PC-9 (cell line): ENCODE measurements around the gene PRDM15. TPM values are rescaled to one million over a fixed set of nuclear protein-coding genes. Genes with fewer than 3 reads are reported as not detected.

Experiments
- BruUV-seq: library from RNA; stranded (reverse); fragments of 400-500 nt; replicated peaks from 2 replicates; lab custom pipeline; 2021; lab: Mats Ljungman, UMichigan
- CTCF ChIA-PET: fragments of 300-600 bp; sonication (Branson Sonifier 250); formaldehyde crosslinking; loops from one replicate; lab custom pipeline; 2022; ENCODE audit warnings: antibody characterized with exemption; lab: Charles Lee
- POLR2A ChIA-PET: fragments of 300-600 bp; sonication (Branson Sonifier 250); formaldehyde crosslinking; loops from one replicate; lab custom pipeline; 2022; ENCODE audit warnings: antibody characterized with exemption; ENCODE audit not compliant: unreplicated experiment; lab: Charles Lee
- DNase-seq, 2 experiments: peaks; one replicate each; pipeline versions ENCODE4 v3.0.0 to v3.0.0-alpha.2; 2015 to 2022; ENCODE audit warnings: mixed read lengths in 1 of 2
- H2AFZ ChIP-seq: fragments of 200-600 bp; sonication (generic); 2 replicates; pipeline ENCODE4 v1.8.1; 2017; ENCODE audit warnings: antibody characterized with exemption
- H3F3A ChIP-seq: fragments of 200-600 bp; sonication (generic); 2 replicates; pipeline ENCODE4 v1.8.1; 2017; ENCODE audit warnings: antibody characterized with exemption, mild to moderate bottlenecking, low read depth; ENCODE audit not compliant: insufficient read depth
- H3K27ac ChIP-seq: fragments of 200-600 bp; sonication (generic); 2 replicates; pipeline ENCODE4 v1.6.1; 2016; ENCODE audit warnings: mixed run types
- H3K27me3 ChIP-seq: fragments of 200-600 bp; sonication (generic); 2 replicates; pipeline ENCODE4 v1.6.1; 2016; ENCODE audit warnings: low read depth, mixed run types; ENCODE audit not compliant: insufficient read depth
- H3K36me3 ChIP-seq: fragments of 200-600 bp; sonication (generic); 2 replicates; pipeline ENCODE4 v1.6.1; 2016; ENCODE audit warnings: low read depth, mixed run types
- H3K4me1 ChIP-seq: fragments of 200-600 bp; sonication (generic); replicated peaks from 2 replicates; pipeline ENCODE4 v1.6.1; 2016; ENCODE audit warnings: mixed run types; ENCODE audit not compliant: insufficient read depth
- H3K4me2 ChIP-seq: fragments of 200-600 bp; sonication (generic); 2 replicates; pipeline ENCODE4 v1.6.1; 2017; ENCODE audit warnings: mixed run types
- H3K4me3 ChIP-seq: fragments of 200-600 bp; sonication (generic); 2 replicates; pipeline ENCODE4 v1.6.1; 2016; ENCODE audit warnings: mixed run types
- H3K79me2 ChIP-seq: fragments of 200-600 bp; sonication (generic); 2 replicates; pipeline ENCODE4 v1.6.1; 2017; ENCODE audit warnings: low read depth, mixed run types
- H3K9me2 ChIP-seq: fragments of 200-600 bp; sonication (generic); 2 replicates; pipeline ENCODE4 v1.8.1; 2017; ENCODE audit warnings: mild to moderate bottlenecking; ENCODE audit not compliant: insufficient read depth
- H3K9me3 ChIP-seq: fragments of 200-600 bp; sonication (generic); 2 replicates; pipeline ENCODE4 v1.8.1; 2016; ENCODE audit warnings: low read depth; ENCODE audit not compliant: insufficient read depth
- H4K20me1 ChIP-seq: fragments of 200-600 bp; sonication (generic); 2 replicates; pipeline ENCODE4 v1.8.1; 2017; ENCODE audit not compliant: insufficient read depth
- EZH2 ChIP-seq: fragments of 200-600 bp; sonication (generic); IDR thresholded peaks from 2 replicates; pipeline ENCODE4 v1.8.0; 2017; ENCODE audit warnings: antibody characterized with exemption, low read depth
- intact Hi-C: fragments of 100-400 bp; cut with micrococcal nuclease; formaldehyde crosslinking; loops from one replicate; pipeline ENCODE4 v1.10.0; 2022; ENCODE audit not compliant: unreplicated experiment
- total RNA-seq: library from RNA; stranded (reverse); gene quantifications from 2 replicates; pipeline ENCODE4 v1.2.3, GENCODE V29; 2021
- TF ChIP-seq, protein P1 (sequence below): fragments of 200-600 bp; sonication (generic); conservative IDR thresholded peaks from 2 replicates; pipeline ENCODE4 v1.6.1; 2017; ENCODE audit warnings: mixed run types, antibody characterized with exemption, mild to moderate bottlenecking, moderate library complexity

The PRDM15 gene
- total RNA-seq, 1 experiment from 2014 or later, result 8.8 TPM

DNA sequence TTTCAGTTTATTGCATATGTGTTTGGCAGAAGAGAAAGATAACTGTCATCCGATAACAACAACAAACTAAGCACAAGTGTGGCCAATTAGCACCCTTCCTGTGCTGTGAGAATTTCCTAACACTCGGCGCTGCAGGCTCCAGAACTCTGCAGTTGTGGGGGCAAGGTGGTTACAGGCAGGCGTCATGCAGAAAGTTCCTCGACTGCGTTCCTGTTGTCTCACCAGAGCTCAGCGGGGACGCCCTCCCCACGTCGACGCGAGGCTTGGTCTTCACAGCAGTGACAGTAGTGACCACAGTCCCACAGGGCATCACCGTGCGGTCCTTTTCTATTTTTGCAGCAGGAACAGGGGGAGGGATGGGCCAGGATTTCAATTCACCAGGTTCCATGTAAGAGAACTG lies 27.6 kb upstream of the PRDM15 start:
- Histone ChIP-seq H3K4me3 (no peak overlapping the region), H3F3A (no peaks in the 10 kb centered on the region), H2AFZ (no peak overlapping the region), H3K4me1 (no peaks in the 10 kb centered on the region), H3K9me3 (no peaks in the 10 kb centered on the region), H3K27ac (no peak overlapping the region), H4K20me1 (no peaks in the 10 kb centered on the region), H3K4me2 (no peak overlapping the region), H3K36me3 (no peaks in the 10 kb centered on the region), H3K27me3 (no peaks in the 10 kb centered on the region), H3K9me2 (no peaks in the 10 kb centered on the region), H3K79me2 (no peaks in the 10 kb centered on the region)
- DNase-seq, result no peak
- ChIA-PET POLR2A (no interaction called here), CTCF (no interaction called here)
- no peak for TF ChIP-seq EZH2
- TF ChIP-seq, protein P1, sequence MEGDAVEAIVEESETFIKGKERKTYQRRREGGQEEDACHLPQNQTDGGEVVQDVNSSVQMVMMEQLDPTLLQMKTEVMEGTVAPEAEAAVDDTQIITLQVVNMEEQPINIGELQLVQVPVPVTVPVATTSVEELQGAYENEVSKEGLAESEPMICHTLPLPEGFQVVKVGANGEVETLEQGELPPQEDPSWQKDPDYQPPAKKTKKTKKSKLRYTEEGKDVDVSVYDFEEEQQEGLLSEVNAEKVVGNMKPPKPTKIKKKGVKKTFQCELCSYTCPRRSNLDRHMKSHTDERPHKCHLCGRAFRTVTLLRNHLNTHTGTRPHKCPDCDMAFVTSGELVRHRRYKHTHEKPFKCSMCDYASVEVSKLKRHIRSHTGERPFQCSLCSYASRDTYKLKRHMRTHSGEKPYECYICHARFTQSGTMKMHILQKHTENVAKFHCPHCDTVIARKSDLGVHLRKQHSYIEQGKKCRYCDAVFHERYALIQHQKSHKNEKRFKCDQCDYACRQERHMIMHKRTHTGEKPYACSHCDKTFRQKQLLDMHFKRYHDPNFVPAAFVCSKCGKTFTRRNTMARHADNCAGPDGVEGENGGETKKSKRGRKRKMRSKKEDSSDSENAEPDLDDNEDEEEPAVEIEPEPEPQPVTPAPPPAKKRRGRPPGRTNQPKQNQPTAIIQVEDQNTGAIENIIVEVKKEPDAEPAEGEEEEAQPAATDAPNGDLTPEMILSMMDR, result no peak
- intact Hi-C loops, result no loop called here
- no TSS peak for BruUV-seq

DNA sequence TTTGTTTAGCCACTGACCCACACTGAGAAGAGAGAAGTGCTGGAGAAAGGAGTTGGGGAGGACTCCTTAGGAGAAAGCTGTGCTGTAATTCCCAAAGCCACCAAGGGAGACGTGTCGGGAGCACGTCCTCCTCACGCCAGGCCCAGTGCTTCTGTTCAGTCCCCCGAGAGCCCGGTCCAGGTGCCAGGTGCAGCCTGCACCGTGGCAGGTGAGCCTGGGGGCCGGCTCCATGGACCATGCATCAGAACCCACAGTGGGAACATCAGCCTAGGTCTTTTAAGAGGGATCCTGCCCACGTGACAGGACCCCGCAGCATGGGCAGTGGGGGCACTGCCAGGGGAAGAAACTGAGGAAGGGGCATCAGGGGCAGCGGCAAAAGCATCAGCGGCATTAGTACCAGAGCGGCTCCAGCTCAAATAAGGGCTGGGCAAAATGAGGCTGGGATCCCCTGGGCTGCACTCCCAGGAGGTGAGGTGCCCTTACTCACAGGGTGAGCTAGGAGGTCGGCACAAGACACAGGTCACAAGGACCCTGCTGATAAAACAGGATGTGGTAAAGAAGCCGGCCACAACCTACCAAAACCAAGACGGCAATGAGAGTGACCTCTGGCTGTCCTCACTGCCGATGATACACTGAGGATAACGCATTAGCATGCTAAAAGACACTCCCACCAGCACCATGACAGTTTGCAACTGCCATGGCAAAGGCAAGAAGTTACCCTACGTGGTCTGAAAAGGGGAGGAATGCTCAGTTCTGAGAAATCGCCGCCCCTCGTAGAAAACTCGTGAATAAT lies 24.6 kb upstream of the PRDM15 start:
- no peak overlapping the region for H3K4me3 ChIP-seq
- intact Hi-C loops, result no loop called here
- ChIA-PET CTCF (no interaction called here), POLR2A (no interaction called here)
- H3K27ac ChIP-seq, result no peak overlapping the region
- no peaks in the 10 kb centered on the region for H3F3A ChIP-seq
- BruUV-seq, result no TSS peak
- DNase-seq, result no peak
- H2AFZ ChIP-seq, result no peak overlapping the region
- TF ChIP-seq, protein P1, result no peak
- no peak for TF ChIP-seq EZH2
- no peak overlapping the region for H3K4me2 ChIP-seq
- H3K9me3 ChIP-seq, result no peaks in the 10 kb centered on the region
- H3K79me2 ChIP-seq, result no peaks in the 10 kb centered on the region
- no peaks in the 10 kb centered on the region for H3K27me3 ChIP-seq
- H3K4me1 ChIP-seq, result no peaks in the 10 kb centered on the region
- no peaks in the 10 kb centered on the region for H4K20me1 ChIP-seq
- H3K36me3 ChIP-seq, result no peaks in the 10 kb centered on the region
- H3K9me2 ChIP-seq, result no peaks in the 10 kb centered on the region

DNA sequence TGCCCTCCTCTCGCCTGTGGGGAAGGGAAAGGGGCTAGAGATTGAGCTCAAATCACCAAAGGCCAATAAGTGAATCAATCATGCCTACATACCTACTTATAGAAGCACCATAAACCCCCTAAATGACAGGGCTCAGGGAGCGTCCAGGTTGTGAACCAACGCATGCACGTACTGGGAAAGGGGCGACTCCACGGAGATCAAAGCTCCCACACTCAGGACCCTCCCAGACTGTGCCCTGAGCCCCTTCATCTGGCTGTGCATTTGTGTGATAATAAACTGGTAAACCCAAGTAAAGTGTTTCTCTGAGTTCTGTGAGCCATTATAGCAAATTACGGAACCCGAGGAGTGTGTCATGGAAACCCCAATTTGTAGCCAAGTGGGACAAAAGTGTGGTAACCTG lies 23.8 kb upstream of the PRDM15 start:
- H3F3A ChIP-seq, result no peaks in the 10 kb centered on the region
- no peak overlapping the region for H3K4me2 ChIP-seq
- H3K9me2 ChIP-seq, result no peaks in the 10 kb centered on the region
- no peak for DNase-seq
- TF ChIP-seq, protein P1, result no peak
- TF ChIP-seq EZH2, result no peak
- no peaks in the 10 kb centered on the region for H3K4me1 ChIP-seq
- no peaks in the 10 kb centered on the region for H3K36me3 ChIP-seq
- no peaks in the 10 kb centered on the region for H4K20me1 ChIP-seq
- ChIA-PET POLR2A (no interaction called here), CTCF (no interaction called here)
- no peak overlapping the region for H2AFZ ChIP-seq
- H3K79me2 ChIP-seq, result no peaks in the 10 kb centered on the region
- no peak overlapping the region for H3K4me3 ChIP-seq
- no TSS peak for BruUV-seq
- H3K27ac ChIP-seq, result no peak overlapping the region
- no peaks in the 10 kb centered on the region for H3K27me3 ChIP-seq
- no peaks in the 10 kb centered on the region for H3K9me3 ChIP-seq
- intact Hi-C loops, result no loop called here
